Brain microvascular endothelial cell (primary cell): ENCODE data around the gene CDC42BPA.

Source experiments
- DNase-seq: peaks from one replicate; pipeline ENCODE4 v3.0.0-alpha.2; 2020
- H3K27ac ChIP-seq: fragments of 250-450 bp; sonication (Bioruptor Pico); 2 replicates; pipeline ENCODE4 v1.5.1; 2020; ENCODE audit warnings: mild to moderate bottlenecking, moderate library complexity
- H3K27me3 ChIP-seq: fragments of 250-450 bp; sonication (Bioruptor Pico); replicated peaks from 2 replicates; pipeline ENCODE4 v1.5.1; 2020; ENCODE audit warnings: mild to moderate bottlenecking
- H3K36me3 ChIP-seq: fragments of 250-450 bp; sonication (Bioruptor Pico); replicated peaks from 2 replicates; pipeline ENCODE4 v1.5.1; 2020; ENCODE audit warnings: mild to moderate bottlenecking
- H3K4me3 ChIP-seq: 2 replicates; pipeline ENCODE4 v1.5.1; 2011; ENCODE audit warnings: low read depth, mild to moderate bottlenecking, control low read depth, low read length, moderate library complexity
- in situ Hi-C: cut with HindIII; loops from 2 replicates; pipeline ENCODE4 v1.10.0; 2017; ENCODE audit warnings: low sequenced_read_pairs, low pct_ligation_motif_present
- TF ChIP-seq, protein P1 (sequence below): IDR thresholded peaks from 2 replicates; pipeline ENCODE4 v1.5.1; 2011; ENCODE audit warnings: low read depth, mild to moderate bottlenecking, moderate library complexity, low read length, control low read depth, inconsistent platforms; ENCODE audit errors: missing control alignments

Gene CDC42BPA

GRCh38 chr1:227320476-227320875, 2.2 kb upstream of the CDC42BPA start:
- Histone ChIP-seq H3K27me3 (no peaks in the 10 kb centered on the region), H3K36me3 (no peaks in the 10 kb centered on the region), H3K27ac (no peak overlapping the region), H3K4me3 (no peak overlapping the region)
- in situ Hi-C loops = no loop called here
- TF ChIP-seq, protein P1, sequence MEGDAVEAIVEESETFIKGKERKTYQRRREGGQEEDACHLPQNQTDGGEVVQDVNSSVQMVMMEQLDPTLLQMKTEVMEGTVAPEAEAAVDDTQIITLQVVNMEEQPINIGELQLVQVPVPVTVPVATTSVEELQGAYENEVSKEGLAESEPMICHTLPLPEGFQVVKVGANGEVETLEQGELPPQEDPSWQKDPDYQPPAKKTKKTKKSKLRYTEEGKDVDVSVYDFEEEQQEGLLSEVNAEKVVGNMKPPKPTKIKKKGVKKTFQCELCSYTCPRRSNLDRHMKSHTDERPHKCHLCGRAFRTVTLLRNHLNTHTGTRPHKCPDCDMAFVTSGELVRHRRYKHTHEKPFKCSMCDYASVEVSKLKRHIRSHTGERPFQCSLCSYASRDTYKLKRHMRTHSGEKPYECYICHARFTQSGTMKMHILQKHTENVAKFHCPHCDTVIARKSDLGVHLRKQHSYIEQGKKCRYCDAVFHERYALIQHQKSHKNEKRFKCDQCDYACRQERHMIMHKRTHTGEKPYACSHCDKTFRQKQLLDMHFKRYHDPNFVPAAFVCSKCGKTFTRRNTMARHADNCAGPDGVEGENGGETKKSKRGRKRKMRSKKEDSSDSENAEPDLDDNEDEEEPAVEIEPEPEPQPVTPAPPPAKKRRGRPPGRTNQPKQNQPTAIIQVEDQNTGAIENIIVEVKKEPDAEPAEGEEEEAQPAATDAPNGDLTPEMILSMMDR = no peak
- no peak for DNase-seq

DNA sequence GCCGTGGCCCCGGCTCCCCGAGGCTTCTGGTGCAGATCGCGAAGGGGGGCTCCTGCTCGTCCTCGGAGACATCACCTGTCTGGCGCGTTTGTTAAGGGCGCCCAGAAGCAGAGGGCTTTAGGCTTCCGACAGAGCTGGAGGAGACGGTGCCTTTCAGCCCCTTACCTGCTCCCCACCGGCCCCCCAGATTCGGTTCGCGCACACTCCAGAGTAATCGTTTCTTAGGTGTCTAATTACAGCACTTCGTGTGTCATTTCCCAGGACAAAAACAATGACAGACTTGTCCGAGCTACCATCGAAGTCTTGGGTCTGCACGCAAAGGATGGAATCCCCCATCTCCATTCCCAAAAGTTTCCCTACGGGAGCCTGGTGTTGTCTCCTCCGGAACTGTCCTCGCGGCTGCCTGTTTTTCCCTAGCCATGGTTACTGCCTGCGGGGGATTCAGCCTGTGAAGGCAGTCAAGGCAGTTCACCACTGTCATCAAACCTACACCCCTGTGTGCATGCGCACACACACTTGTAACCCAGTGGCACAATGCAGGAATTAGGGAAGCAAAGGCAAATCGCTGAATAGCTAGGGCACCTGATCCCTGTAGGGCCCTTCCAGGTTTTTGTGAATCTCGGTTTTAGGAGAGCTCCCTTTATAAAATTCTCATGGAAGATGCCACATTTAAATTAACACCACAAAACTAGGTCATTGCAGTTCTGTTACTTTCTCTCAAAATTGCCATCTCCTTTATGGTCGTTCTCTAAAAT, 738 bp upstream of the CDC42BPA start:
- no peaks in the 10 kb centered on the region for H3K27me3 ChIP-seq
- peak overlapping the region; percentile 67 for H3K27ac ChIP-seq
- TF ChIP-seq, protein P1 = no peak
- H3K36me3 ChIP-seq = no peaks in the 10 kb centered on the region
- in situ Hi-C loops = no loop called here
- peak overlapping the region; percentile 75 for H3K4me3 ChIP-seq
- DNase-seq = peak; percentile 30

GRCh38 chr1:227317523-227318015, 723 bp downstream of the CDC42BPA start:
- DNase-seq = peak; percentile 52
- in situ Hi-C loops = no loop called here
- Histone ChIP-seq H3K27ac (peak overlapping the region; percentile 67), H3K4me3 (peak overlapping the region; percentile 75), H3K36me3 (no peaks in the 10 kb centered on the region), H3K27me3 (no peaks in the 10 kb centered on the region)
- TF ChIP-seq, protein P1 = peak; percentile 42

DNA sequence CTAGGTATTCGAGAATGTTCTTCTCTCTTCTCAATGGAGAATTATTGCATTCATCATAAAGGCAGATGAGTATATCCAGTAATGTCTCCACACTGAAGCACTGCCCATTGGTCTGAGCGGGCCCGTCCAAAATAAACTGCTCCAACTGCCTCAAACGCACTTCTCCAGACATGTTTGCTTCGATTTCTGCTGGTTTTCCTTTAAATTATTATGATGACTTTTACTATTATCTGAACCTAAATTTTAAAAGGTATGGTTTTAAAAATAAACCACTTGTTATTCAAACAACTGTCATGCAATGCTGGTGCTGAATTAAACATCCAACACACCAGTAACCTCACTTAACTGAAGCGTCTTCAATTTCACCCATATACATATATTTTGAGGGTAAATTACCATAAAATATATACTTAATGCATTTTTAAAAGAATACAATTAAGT, 1.3 kb downstream of the CDC42BPA start:
- Histone ChIP-seq H3K27me3 (no peaks in the 10 kb centered on the region), H3K27ac (no peak overlapping the region), H3K4me3 (peak overlapping the region; percentile 75), H3K36me3 (no peaks in the 10 kb centered on the region)
- DNase-seq = peak; percentile 22
- TF ChIP-seq, protein P1 = no peak
- in situ Hi-C loops = no loop called here

DNA sequence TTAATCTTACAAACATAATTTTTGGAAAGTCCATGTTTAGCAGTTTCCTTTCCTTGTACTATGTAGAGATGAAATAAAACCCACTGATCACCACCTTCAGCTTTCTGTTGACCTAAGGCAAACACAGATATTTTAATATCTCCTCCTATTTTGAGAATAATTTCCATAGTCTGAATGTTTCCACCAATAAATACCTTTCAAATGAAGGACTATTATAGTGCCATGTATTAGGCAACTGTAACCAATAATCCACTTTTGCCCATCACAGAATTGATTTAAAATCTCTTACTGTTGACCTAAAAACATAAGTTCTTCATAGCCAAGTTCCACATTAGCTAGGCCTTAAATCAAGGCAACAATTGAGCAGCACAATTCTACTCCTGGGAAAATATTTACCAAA, 1.8 kb downstream of the CDC42BPA start:
- H3K4me3 ChIP-seq = peak overlapping the region; percentile 75
- H3K27me3 ChIP-seq = no peaks in the 10 kb centered on the region
- no peak for DNase-seq
- no peaks in the 10 kb centered on the region for H3K36me3 ChIP-seq
- H3K27ac ChIP-seq = peak overlapping the region; percentile 20
- in situ Hi-C loops = no loop called here
- TF ChIP-seq, protein P1 = no peak
